CD4-positive, alpha-beta T cell (primary cell): ENCODE data around the gene PLOD3. TPM values are rescaled to one million over a fixed set of nuclear protein-coding genes. Genes with fewer than 3 reads are reported as not detected.
"Not testable (repeated sequence)": the region's sequence is repeated elsewhere in the genome, so short reads cannot be mapped to it uniquely, and the experiment has no call there.

Experiments used
- ATAC-seq: fragments of 200-7000 bp; cut with Tn5 transposase; one replicate; pipeline ENCODE4 v1.10.0; 2022; ENCODE audit warnings: mild to moderate bottlenecking; ENCODE audit not compliant: poor library complexity
- CTCF ChIA-PET: fragments of 350-600 bp; sonication (Branson Sonifier 250); formaldehyde crosslinking; loops from one replicate; lab custom pipeline; 2021; ENCODE audit warnings: antibody characterized with exemption, inconsistent platforms; lab: Charles Lee
- POLR2A ChIA-PET: fragments of 350-600 bp; sonication (Branson Sonifier 250); formaldehyde crosslinking; loops from one replicate; lab custom pipeline; 2021; ENCODE audit warnings: antibody characterized with exemption, inconsistent platforms; lab: Charles Lee
- DNase-seq, 14 experiments: peaks; one replicate each; pipeline ENCODE4 v3.0.0-alpha.2; 2013 to 2020; ENCODE audit warnings: mixed read lengths in 2 of 14
- H3K27ac ChIP-seq, 2 donors: one replicate each; pipeline versions ENCODE4 v1.5.1 to v1.7.0; 2013; ENCODE audit warnings: low read length in 2 of 2, low read depth in 1 of 2, mild to moderate bottlenecking in 1 of 2
- H3K27me3 ChIP-seq, 2 experiments: 1 replicate in 1 of 2; 2 replicates in 1 of 2; pipeline versions ENCODE4 v1.6.1 to v1.7.0; 2013; ENCODE audit warnings: low read length in 2 of 2, control low read depth in 1 of 2, mild to moderate bottlenecking in 1 of 2, moderate library complexity in 1 of 2; ENCODE audit not compliant: insufficient read depth in 2 of 2, control insufficient read depth in 1 of 2
- H3K36me3 ChIP-seq: one replicate; pipeline ENCODE4 v1.6.1; 2013; ENCODE audit warnings: low read length, control low read depth; ENCODE audit not compliant: insufficient read depth
- H3K4me1 ChIP-seq: one replicate; pipeline ENCODE4 v1.6.1; 2013; ENCODE audit warnings: low read length, control low read depth; ENCODE audit not compliant: insufficient read depth
- H3K4me3 ChIP-seq: one replicate; pipeline ENCODE4 v1.5.1; 2013; ENCODE audit warnings: mild to moderate bottlenecking, low read length, moderate library complexity
- H3K9me3 ChIP-seq, 2 experiments: 1 replicate in 1 of 2; 2 replicates in 1 of 2; pipeline versions ENCODE4 v1.6.1 to v1.7.0; 2013; ENCODE audit warnings: low read length in 2 of 2, mild to moderate bottlenecking in 2 of 2, control low read depth in 1 of 2, moderate library complexity in 1 of 2; ENCODE audit not compliant: control insufficient read depth in 1 of 2, insufficient read depth in 1 of 2
- H3K27ac Mint-ChIP-seq: one replicate; pipeline ENCODE4 v1.8.0; 2020; ENCODE audit warnings: mixed read lengths
- H3K27me3 Mint-ChIP-seq: one replicate; pipeline ENCODE4 v1.8.0; 2021; ENCODE audit warnings: mixed read lengths
- H3K36me3 Mint-ChIP-seq: one replicate; pipeline ENCODE4 v1.8.0; 2021; ENCODE audit warnings: low read depth, mixed read lengths
- H3K4me1 Mint-ChIP-seq: one replicate; pipeline ENCODE4 v1.8.0; 2021; ENCODE audit warnings: low read depth, mixed read lengths
- H3K4me3 Mint-ChIP-seq: one replicate; pipeline ENCODE4 v1.8.0; 2020; ENCODE audit warnings: mild to moderate bottlenecking, mixed read lengths
- H3K9me3 Mint-ChIP-seq: one replicate; pipeline ENCODE4 v1.8.0; 2020; ENCODE audit warnings: mixed read lengths
- intact Hi-C, 2 experiments: fragments of 100-400 bp; cut with DNase I in 1 of 2; cut with micrococcal nuclease in 1 of 2; formaldehyde crosslinking; loops; one replicate each; pipeline versions ENCODE4 v1.15.1 to v1.9.0; 2023 to 2025; cut with DNase I, micrococcal nuclease
- polyA plus RNA-seq, 2 donors: library from polyadenylated mRNA; unstranded; fragments of 120-200 nt; gene quantifications; one replicate each; pipeline ENCODE4 v1.2.1, GENCODE V29; 2013
- total RNA-seq, 174 experiments: library from RNA in 2 of 174; stranded (reverse) in 2 of 174; gene quantifications; one replicate each; pipeline ENCODE4 v1.2.3 and lab custom pipeline; 2021 to 2026
- TF ChIP-seq, protein P1 (sequence below): fragments of 200-600 bp; IDR thresholded peaks from one replicate; pipeline ENCODE4 v1.8.0; 2022; ENCODE audit warnings: antibody characterized with exemption, mild to moderate bottlenecking

Gene PLOD3
- total RNA-seq (10 to 100 TPM; 13.8 to 15.9 TPM), total RNA-seq (lab: John Stamatoyannopoulos, UW) (4.8 to 58.0 (median 33.7) reads per million in 172 experiments)
- polyA plus RNA-seq (2013, experiment 1 of 2) = 26.3 TPM
- 33.9 TPM for polyA plus RNA-seq (2013, experiment 2 of 2)

GRCh38 chr7:101217388-101218235, at the start of gene PLOD3, which contains the start of gene ZNHIT1:
Gene PLOD3 (minus strand): TSS chr7:101217581. CDS start chr7:101217274, 307 bp downstream.
Gene ZNHIT1 (plus strand): TSS chr7:101218165. CDS start chr7:101218196, 31 bp downstream.
- peak; percentile 90 to 99 (median 96) for DNase-seq
- H3K27ac Mint-ChIP-seq = peak within 1 kb of the TSS; percentile 87
- TF ChIP-seq, protein P1, sequence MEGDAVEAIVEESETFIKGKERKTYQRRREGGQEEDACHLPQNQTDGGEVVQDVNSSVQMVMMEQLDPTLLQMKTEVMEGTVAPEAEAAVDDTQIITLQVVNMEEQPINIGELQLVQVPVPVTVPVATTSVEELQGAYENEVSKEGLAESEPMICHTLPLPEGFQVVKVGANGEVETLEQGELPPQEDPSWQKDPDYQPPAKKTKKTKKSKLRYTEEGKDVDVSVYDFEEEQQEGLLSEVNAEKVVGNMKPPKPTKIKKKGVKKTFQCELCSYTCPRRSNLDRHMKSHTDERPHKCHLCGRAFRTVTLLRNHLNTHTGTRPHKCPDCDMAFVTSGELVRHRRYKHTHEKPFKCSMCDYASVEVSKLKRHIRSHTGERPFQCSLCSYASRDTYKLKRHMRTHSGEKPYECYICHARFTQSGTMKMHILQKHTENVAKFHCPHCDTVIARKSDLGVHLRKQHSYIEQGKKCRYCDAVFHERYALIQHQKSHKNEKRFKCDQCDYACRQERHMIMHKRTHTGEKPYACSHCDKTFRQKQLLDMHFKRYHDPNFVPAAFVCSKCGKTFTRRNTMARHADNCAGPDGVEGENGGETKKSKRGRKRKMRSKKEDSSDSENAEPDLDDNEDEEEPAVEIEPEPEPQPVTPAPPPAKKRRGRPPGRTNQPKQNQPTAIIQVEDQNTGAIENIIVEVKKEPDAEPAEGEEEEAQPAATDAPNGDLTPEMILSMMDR = no peak
- no peaks in the 10 kb centered on the region for H3K9me3 ChIP-seq
- H3K27me3 Mint-ChIP-seq = no peaks in the 10 kb centered on the region
- H3K4me1 ChIP-seq = peaks cover 47% of the 10 kb centered on the region
- POLR2A ChIA-PET = interaction anchor here (0.7 to 3.3 kb wide), 24 partner anchors 9 to 1718 kb away, joined by 3 to 55 read pairs (median 4); partner anchors contain the start of genes CLDN15, FIS1, IFT22 and MOSPD3
- H3K4me3 Mint-ChIP-seq = peak within 1 kb of the TSS; percentile 95
- ATAC-seq = peak; percentile 81
- CTCF ChIA-PET = interaction anchor here (0.6 to 3.0 kb wide), 7 partner anchors 18 to 76 kb away, joined by 3 to 39 read pairs (median 3); partner anchors contain the start of gene FIS1
- intact Hi-C loops = loop anchor here (1.0 to 10.0 kb wide), 5 partner anchors 27 to 323 kb away; partner anchors contain the start of genes ACHE (in 1 of the 2) and AP1S1 (in 1 of the 2)
- H3K9me3 Mint-ChIP-seq = no peaks in the 10 kb centered on the region
- H3K4me3 ChIP-seq = peak within 1 kb of the TSS; percentile 83
- H3K36me3 ChIP-seq = peaks cover 29% of the 10 kb centered on the region
- H3K27ac ChIP-seq = peak within 1 kb of the TSS; percentile 69 to 90
- peaks cover 41% of the 10 kb centered on the region for H3K36me3 Mint-ChIP-seq
- H3K27me3 ChIP-seq = no peaks in the 10 kb centered on the region
- peaks cover 38% of the 10 kb centered on the region for H3K4me1 Mint-ChIP-seq

- Mint-ChIP-seq H3K27me3 (peaks cover 17% of the 10 kb centered on the region), H3K4me1 (no peaks in the 10 kb centered on the region), H3K36me3 (no peaks in the 10 kb centered on the region), H3K9me3 (no peaks in the 10 kb centered on the region), H3K4me3 (no peak overlapping the region), H3K27ac (no peak overlapping the region)
- Histone ChIP-seq H3K4me3 (no peak overlapping the region), H3K36me3 (no peaks in the 10 kb centered on the region), H3K4me1 (no peaks in the 10 kb centered on the region), H3K27ac (no peak overlapping the region), H3K27me3 (no peaks in the 10 kb centered on the region), H3K9me3 (no peaks in the 10 kb centered on the region)
- intact Hi-C loops = no loop called here
- no peak for ATAC-seq
- TF ChIP-seq, protein P1 = no peak
- no peak for DNase-seq
- CTCF ChIA-PET = interaction anchor here (1.7 kb wide), 1 partner anchor 17 kb away, joined by 4 read pairs; no protein-coding TSS in a partner anchor
- POLR2A ChIA-PET = no interaction called here
Observed at GRCh38 chr7:101265622-101266516, 48.5 kb upstream of the PLOD3 start.

DNA sequence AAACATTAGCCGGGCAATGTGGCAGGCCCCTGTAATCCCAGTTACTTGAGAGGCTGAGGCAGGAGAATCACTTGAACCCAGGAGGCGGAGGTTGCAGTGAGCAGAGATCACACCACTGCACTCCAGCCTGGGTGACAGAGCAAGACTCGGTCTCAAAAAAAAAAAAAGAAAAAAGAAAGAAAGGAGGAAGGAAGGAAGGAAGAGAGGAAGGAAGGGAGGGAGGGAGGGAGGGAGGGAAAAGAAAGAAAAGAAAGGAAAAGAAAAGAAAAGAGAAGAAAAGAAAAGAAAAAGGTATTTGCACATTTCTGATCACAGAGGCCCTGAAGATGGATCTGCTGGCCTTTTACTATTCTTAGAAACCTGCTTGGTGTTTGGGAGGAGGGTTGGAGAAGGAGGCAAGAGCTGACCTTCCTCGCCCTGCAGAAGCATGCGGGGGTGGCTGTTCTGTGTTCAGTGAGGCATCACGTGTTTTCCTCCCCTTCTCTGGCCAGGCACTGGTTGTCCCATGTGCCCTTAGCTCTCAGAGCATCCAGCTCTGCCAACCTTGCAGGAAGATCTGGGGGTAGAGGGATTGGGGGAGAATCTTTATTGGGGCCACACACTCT, 46.8 kb upstream of the PLOD3 start:
- CTCF ChIA-PET, ATAC-seq, H3K4me1 Mint-ChIP-seq: not testable (repeated sequence)

More for the DNA sequence above, 46.8 kb upstream of the PLOD3 start:
- POLR2A ChIA-PET, DNase-seq, H3K4me3 Mint-ChIP-seq, intact Hi-C loops, H3K27ac Mint-ChIP-seq, H3K4me1 ChIP-seq, H3K27ac ChIP-seq, H3K36me3 ChIP-seq, H3K9me3 Mint-ChIP-seq, H3K36me3 Mint-ChIP-seq, H3K4me3 ChIP-seq, H3K27me3 ChIP-seq, H3K9me3 ChIP-seq: not testable (repeated sequence)
- H3K27me3 Mint-ChIP-seq = peaks cover 17% of the 10 kb centered on the region
